Right atrium auricular region (tissue), 2 donors: ENCODE data around the gene CCDC85C. TPM values are rescaled to one million over a fixed set of nuclear protein-coding genes. Genes with fewer than 3 reads are reported as not detected.

ENCODE experiments used
- DNase-seq: peaks from one replicate; pipeline ENCODE4 v3.0.0-alpha.2; 2019; ENCODE audit warnings: low spot score
- H3K27ac ChIP-seq, 2 donors: fragments of 200-600 bp; sonication (generic); 1 replicate in 1 of 2; 2 replicates in 1 of 2; pipeline ENCODE4 v1.5.1; 2016 to 2019
- H3K27me3 ChIP-seq, 2 donors: fragments of 200-600 bp; sonication (generic); one replicate each; pipeline versions ENCODE4 v1.5.1 to v1.6.0; 2017 to 2019
- H3K36me3 ChIP-seq: fragments of 200-600 bp; sonication (generic); one replicate; pipeline ENCODE4 v1.5.1; 2016
- H3K4me1 ChIP-seq, 2 donors: fragments of 200-600 bp; sonication (generic); one replicate each; pipeline versions ENCODE4 v1.5.1 to v1.6.0; 2017 to 2019
- H3K4me3 ChIP-seq, 2 donors: fragments of 200-600 bp; sonication (generic); 1 replicate in 1 of 2; 2 replicates in 1 of 2; pipeline ENCODE4 v1.5.1; 2017 to 2019; ENCODE audit warnings: mild to moderate bottlenecking in 1 of 2, moderate library complexity in 1 of 2
- H3K9me3 ChIP-seq, 2 donors: fragments of 200-600 bp; sonication (generic); one replicate each; pipeline ENCODE4 v1.5.1; 2019
- CTCF ChIP-seq, 2 donors: fragments of 200-600 bp; sonication (generic); IDR thresholded peaks; one replicate each; pipeline ENCODE4 v1.5.1; 2019; ENCODE audit warnings: antibody characterized with exemption in 2 of 2
- total RNA-seq, 2 donors: library from RNA; depleted of rRNA; stranded (reverse); fragments of >200 nt; gene quantifications; one replicate each; pipeline ENCODE4 v1.1.0, GENCODE V29; 2016

Gene CCDC85C
- total RNA-seq, 2 donors from 2014 or later = 17.1 to 17.7 TPM

DNA sequence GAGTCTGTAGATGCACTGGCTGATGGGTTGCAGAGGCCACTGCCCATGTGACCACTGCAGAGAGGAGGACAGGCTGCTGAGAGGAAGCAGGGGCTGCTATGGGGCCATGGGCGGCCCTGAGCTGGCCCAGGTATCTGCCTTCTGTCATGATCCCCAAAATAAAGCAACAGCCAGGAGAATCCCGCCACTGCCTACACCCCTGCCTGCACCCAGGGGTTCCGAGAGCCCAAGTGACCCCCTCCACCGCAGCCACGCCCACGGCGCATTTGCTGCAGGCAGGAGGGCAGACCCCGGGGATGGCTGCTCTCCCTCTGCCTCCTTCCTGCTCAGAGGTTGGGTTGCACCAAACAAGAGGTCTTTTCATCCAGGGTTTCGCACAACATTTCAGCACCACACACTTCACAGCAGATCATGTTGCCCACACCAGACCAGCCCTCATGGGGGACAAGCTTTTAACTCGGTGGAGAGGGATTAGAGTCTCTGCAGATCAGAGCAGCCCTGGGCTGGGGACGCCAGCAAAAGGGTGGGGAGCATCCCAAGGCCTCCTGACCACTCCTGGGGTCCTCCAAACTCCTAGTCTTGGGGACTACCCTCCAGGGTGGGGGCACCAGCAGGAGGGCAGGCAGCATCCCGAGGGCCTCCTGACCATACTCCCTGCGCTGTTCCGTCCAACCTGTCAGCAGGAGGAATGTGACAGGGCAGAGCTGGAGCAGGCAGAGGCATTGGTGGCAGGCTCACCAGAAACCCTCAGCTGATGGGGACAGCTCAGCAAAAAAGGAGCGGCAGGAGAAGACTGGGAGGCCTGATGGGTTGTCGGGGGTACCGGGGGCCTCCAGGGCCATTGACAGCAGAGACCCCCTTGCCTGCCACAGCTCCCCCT is 14.1 kb downstream of the CCDC85C start:
- Histone ChIP-seq H3K27me3 (no peaks in the 10 kb centered on the region), H3K36me3 (no peaks in the 10 kb centered on the region), H3K9me3 (no peaks in the 10 kb centered on the region), H3K4me3 (no peak overlapping the region), H3K4me1 (peaks cover 0 to 83% of the 10 kb centered on the region in 2 donors), H3K27ac (no peak overlapping the region)
- TF ChIP-seq CTCF (IDR thresholded peaks at IDR 0.05) = no peak
- DNase-seq = no peak

- TF ChIP-seq CTCF (IDR thresholded peaks at IDR 0.05) = no peak
- no peak for DNase-seq
- H3K36me3 ChIP-seq = no peaks in the 10 kb centered on the region
- H3K9me3 ChIP-seq = no peaks in the 10 kb centered on the region
- H3K27me3 ChIP-seq = no peaks in the 10 kb centered on the region
- H3K27ac ChIP-seq = no peak overlapping the region
- no peak overlapping the region for H3K4me3 ChIP-seq
- H3K4me1 ChIP-seq = peaks cover 0 to 76% of the 10 kb centered on the region in 2 donors
Observed at GRCh38 chr14:99589031-99589441, 15.0 kb downstream of the CCDC85C start.

DNA sequence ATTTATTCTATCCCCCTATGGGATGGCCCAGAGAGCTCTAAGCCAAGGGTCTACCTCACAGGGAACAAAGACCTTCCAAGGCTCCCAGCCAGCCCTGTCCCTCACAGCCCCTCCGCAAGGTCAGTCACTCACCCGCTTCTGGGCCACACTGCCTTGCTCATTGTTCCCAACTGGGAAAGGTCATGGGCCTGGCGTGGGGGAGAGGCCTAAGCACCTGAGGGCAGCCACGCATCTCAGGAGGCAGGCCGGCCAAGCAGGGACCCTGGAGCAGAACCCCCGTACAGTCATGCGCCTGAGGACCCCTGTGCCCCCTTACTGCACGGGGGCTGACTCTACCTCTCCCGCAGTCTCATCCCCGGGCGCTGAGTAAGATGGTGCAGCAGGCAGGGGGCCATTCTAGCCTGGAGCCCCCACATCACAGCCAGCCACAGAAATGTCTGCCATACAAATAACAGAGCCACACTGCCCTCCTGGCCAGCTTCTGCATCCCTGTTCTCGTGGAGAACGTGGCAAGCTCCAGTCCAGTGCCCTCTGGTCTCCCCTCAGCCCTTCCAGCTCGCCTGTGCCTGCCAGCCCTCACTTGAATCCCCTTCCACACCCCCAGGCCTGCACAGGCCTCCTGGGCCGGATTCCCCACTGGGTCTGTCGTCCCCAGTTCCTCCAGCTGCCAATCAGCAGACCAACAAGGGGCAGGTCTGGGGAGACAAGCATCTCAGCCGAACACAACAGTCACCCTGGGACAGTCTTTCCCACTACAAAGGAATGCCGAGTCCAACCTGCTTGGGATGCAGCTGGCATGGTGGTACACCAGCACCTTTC is 16.3 kb downstream of the CCDC85C start:
- no peaks in the 10 kb centered on the region for H3K27me3 ChIP-seq
- no peaks in the 10 kb centered on the region for H3K36me3 ChIP-seq
- H3K27ac ChIP-seq = peak overlapping the region in 1 of 2 donors; percentile 1
- H3K4me3 ChIP-seq = no peak overlapping the region
- H3K9me3 ChIP-seq = no peaks in the 10 kb centered on the region
- TF ChIP-seq CTCF (IDR thresholded peaks at IDR 0.05) = no peak
- peaks cover 0 to 62% of the 10 kb centered on the region in 2 donors for H3K4me1 ChIP-seq
- no peak for DNase-seq

- no peak overlapping the region for H3K27ac ChIP-seq
- H3K9me3 ChIP-seq = no peaks in the 10 kb centered on the region
- H3K27me3 ChIP-seq = no peaks in the 10 kb centered on the region
- DNase-seq = no peak
- peaks cover 0 to 56% of the 10 kb centered on the region in 2 donors for H3K4me1 ChIP-seq
- no peaks in the 10 kb centered on the region for H3K36me3 ChIP-seq
- H3K4me3 ChIP-seq = no peak overlapping the region
- TF ChIP-seq CTCF (IDR thresholded peaks at IDR 0.05) = no peak
Observed at GRCh38 chr14:99586761-99587459, 17.1 kb downstream of the CCDC85C start.

- no peak overlapping the region for H3K4me3 ChIP-seq
- H3K27ac ChIP-seq = no peak overlapping the region
- TF ChIP-seq CTCF (IDR thresholded peaks at IDR 0.05) = no peak
- H3K36me3 ChIP-seq = no peaks in the 10 kb centered on the region
- no peaks in the 10 kb centered on the region for H3K9me3 ChIP-seq
- no peaks in the 10 kb centered on the region for H3K27me3 ChIP-seq
- peaks cover 0 to 58% of the 10 kb centered on the region in 2 donors for H3K4me1 ChIP-seq
- no peak for DNase-seq
Observed at GRCh38 chr14:99586054-99586760, 17.8 kb downstream of the CCDC85C start.
